Tibial nerve (tissue), 3 donors: ENCODE measurements around the gene CMTM7.

ENCODE experiments used
- POLR2A ChIP-seq, 2 donors: fragments of 450-650 bp; IDR thresholded peaks; one replicate each; pipeline ENCODE4 v1.6.1; 2017; ENCODE audit warnings: antibody characterized with exemption in 2 of 2, mild to moderate bottlenecking in 2 of 2, moderate library complexity in 2 of 2
- TF ChIP-seq, protein P1 (sequence below), 5 experiments: fragments of 200-600 bp in 3 of 5; fragments of 450-650 bp in 2 of 5; sonication (generic) in 3 of 5; IDR thresholded peaks; one replicate each; pipeline ENCODE4 v1.5.1; 2016 to 2019; ENCODE audit warnings: antibody characterized with exemption in 5 of 5, mild to moderate bottlenecking in 3 of 5, moderate library complexity in 2 of 5

DNA sequence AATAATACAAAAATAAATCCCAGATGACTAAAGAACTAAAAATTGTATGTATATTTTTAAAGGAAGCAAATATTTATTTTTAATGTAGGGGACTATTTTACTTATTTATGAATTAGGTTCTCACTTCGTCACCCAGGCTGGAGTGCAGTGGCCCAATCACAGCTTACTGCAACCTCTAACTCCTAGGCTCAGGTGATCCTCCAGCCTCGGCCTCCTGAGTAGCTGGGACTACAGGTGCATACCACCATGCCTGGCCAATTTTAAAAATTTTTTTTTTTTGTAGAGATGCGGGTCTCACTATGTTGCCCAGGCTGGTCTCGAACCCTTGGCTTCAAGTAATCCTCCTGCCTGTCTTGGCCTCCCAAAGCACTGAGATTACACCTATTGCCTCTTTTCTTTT lies 42.6 kb downstream of the CMTM7 start:
- TF ChIP-seq, protein P1, sequence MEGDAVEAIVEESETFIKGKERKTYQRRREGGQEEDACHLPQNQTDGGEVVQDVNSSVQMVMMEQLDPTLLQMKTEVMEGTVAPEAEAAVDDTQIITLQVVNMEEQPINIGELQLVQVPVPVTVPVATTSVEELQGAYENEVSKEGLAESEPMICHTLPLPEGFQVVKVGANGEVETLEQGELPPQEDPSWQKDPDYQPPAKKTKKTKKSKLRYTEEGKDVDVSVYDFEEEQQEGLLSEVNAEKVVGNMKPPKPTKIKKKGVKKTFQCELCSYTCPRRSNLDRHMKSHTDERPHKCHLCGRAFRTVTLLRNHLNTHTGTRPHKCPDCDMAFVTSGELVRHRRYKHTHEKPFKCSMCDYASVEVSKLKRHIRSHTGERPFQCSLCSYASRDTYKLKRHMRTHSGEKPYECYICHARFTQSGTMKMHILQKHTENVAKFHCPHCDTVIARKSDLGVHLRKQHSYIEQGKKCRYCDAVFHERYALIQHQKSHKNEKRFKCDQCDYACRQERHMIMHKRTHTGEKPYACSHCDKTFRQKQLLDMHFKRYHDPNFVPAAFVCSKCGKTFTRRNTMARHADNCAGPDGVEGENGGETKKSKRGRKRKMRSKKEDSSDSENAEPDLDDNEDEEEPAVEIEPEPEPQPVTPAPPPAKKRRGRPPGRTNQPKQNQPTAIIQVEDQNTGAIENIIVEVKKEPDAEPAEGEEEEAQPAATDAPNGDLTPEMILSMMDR (IDR thresholded peaks at IDR 0.05) = no peak
- TF ChIP-seq POLR2A (IDR thresholded peaks at IDR 0.05) = no peak
